HG02623 (cell line): ENCODE data around the gene NUDT9.
"Not testable (repeated sequence)": the region's sequence is repeated elsewhere in the genome, so short reads cannot be mapped to it uniquely, and the experiment has no call there.

ENCODE experiments used
- ATAC-seq: cut with Tn5 transposase; IDR thresholded peaks from one replicate; pipeline ENCODE4 v1.9.1; 2021; ENCODE audit warnings: moderate library complexity; ENCODE audit not compliant: unreplicated experiment

NUDT9 gene

GRCh38 chr4:87422104-87423052, at the start of gene NUDT9:
TSS of gene NUDT9 (plus strand) at chr4:87422573. CDS start at chr4:87422906, 333 bp downstream.
- ATAC-seq: peak; percentile 86

- peak; percentile 52 for ATAC-seq
These were observed 46.6 kb upstream of the NUDT9 start for GRCh38 chr4:87375719-87376291.

GRCh38 chr4:87377816-87378215, 44.6 kb upstream of the NUDT9 start:
- ATAC-seq: no peak

GRCh38 chr4:87382116-87382515, 40.3 kb upstream of the NUDT9 start:
- ATAC-seq: no peak

DNA sequence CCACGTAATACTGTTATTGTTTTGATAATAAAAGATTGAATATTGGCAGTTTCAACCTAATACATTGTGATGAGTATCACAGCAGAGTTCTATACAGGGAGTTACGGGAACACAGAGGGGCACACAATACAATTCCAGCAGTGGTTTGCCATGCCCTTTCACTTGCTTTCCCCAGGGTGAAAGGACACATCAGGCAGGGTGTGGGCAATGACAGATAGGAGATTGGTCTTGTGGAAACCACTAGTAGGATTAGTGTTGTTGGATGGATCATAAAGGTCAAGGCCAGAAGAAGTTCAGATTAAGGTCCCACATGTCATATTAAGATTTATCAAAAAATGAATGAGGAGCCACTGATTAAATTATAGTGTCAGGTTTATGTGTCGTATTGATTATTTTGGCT, 39.4 kb upstream of the NUDT9 start:
- ATAC-seq: no peak

DNA sequence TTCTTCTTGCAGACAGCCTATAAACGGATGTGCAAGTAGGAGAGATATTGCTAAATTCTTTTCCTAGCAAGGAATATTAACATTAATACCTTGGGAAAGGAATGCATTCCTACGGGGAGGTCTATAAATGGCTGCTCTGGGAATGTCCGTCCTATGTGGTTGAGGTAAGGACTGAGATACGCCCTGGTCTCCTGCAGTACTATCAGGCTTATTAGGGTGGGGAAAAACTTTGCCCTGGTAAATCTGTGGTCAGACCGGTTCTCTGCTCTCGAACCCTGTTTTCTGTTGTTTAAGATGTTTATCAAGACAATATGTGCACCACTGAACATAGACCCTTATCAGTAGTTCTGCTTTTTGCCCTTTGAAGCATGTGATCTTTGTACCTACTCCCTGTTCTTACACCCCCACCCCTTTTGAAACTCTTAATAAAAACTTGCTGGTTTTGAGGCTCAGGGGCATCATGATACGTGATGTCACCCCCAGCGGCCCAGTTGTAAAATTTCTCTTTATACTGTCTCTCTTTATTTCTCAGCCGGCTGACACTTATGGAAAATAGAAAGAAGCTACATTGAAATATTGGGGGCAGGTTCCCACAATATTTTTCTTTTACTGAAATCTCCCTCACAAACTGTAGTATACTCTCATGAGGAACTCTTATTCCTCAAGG, 37.8 kb upstream of the NUDT9 start:
- ATAC-seq: not testable (repeated sequence)

GRCh38 chr4:87387237-87387636, 35.1 kb upstream of the NUDT9 start:
- ATAC-seq: no peak

DNA sequence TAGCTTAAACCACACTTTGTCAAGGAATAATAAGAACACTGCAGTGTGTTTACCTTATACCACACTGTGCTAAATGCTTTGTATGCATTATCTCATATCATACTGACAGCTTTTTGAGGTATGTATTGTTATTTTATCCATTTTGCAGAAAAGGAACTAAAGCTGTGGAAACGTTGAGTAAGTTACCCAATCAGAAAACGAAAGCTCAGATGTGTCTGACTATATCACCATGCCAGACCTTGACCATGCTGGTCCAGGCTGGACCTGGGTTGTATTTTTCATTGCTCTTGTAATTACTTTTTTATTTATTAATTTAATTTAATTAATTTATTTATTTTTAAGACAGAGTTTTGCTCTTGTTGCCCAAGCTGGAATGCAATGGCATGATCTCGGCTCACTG, 33.5 kb upstream of the NUDT9 start:
- ATAC-seq: no peak

- not testable (repeated sequence) for ATAC-seq
These were observed 32.3 kb upstream of the NUDT9 start for GRCh38 chr4:87390055-87390454.

- no peak for ATAC-seq
These were observed 31.9 kb upstream of the NUDT9 start for GRCh38 chr4:87390551-87390890.

- peak; percentile 99 for ATAC-seq
These were observed 31.3 kb upstream of the NUDT9 start, which contains the start of gene HSD17B11 for GRCh38 chr4:87390891-87391575. TSS of gene HSD17B11 (minus strand) at chr4:87391188. CDS start at chr4:87391070, 118 bp downstream.

- no peak for ATAC-seq
These were observed 30.8 kb upstream of the NUDT9 start for GRCh38 chr4:87391576-87392054.

- ATAC-seq: no peak
These were observed 30.2 kb upstream of the NUDT9 start for GRCh38 chr4:87392183-87392582.

- ATAC-seq: not testable (repeated sequence)
These were observed 27.3 kb upstream of the NUDT9 start for GRCh38 chr4:87395073-87395472.

DNA sequence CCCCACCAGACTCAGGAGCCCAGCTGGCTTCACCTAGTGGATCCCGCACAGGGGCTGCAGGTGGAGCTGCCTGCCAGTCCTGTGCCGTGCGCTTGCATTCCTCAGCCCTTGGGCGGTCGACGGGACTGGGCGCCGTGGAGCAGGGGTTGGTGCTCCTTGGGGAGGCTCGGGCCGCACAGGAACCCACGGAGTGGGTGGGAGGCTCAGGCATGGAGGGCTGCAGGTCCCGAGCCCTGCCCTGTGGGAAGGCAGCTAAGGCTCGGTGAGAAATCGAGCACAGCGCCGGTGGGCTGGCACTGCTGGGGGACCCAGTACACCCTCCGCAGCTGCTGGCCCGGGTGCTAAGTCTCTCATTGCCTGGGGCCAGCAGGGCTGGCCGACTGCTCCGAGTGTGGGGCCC, 26.5 kb upstream of the NUDT9 start:
- ATAC-seq: not testable (repeated sequence)

DNA sequence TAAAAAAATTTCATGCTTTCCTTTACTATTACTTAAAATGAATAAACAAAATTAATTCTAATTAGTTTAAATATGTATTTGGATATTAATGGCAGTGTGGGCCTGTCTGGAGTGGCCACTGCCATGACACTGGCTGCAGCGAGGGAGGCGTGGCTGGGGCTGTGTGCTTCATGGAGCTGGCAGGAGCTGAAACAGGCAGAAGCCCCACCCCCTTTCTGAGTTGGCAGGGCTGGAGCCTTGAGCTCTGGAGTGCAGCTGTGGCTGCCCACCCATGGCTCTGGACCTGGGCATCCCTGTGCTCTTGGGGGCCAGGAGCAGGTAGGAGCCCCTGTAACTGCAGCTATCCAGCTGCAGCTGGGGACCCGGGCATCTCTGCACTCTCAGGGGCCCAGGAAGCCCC, 23.2 kb upstream of the NUDT9 start:
- no peak for ATAC-seq

DNA sequence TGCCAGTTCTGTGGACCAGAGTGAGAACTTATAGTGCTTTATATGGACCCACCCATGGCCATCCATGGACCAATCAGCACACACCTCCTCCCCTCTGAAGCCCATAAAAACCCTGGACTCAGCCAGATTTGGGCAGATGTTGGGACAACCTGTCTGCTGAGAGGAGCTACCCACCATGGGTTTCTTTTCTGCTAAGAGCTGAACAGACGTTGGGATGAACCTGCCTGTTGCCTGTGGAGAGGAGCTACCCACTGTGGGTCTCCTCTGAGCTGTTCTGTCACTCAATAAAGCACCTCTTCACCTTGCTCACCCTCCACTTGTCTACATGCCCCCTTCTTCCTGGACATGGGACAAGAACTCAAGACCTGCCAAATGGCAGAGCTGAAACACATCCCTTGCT, 22.4 kb upstream of the NUDT9 start:
- ATAC-seq: no peak

DNA sequence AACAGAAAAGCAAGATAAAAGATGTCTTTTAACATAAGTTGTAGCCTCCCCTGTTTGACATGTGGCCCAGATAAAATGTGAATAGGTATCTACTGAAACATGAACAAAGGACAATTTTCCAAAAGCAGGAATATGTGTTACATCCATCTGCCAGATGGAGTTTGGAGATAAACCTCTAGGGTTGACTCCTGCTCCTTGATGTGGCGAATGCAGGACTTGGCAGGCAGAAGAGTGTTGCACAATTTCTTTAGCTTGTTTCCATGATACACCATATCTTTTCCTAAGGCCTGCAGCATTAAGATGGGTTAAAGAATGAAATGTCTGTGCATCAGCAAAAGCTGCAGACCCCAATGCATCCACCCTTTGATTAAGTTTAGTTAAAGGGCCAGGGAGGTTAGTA, 18.6 kb upstream of the NUDT9 start:
- ATAC-seq: not testable (repeated sequence)

- ATAC-seq: no peak
These were observed 17.1 kb upstream of the NUDT9 start for GRCh38 chr4:87405211-87405820.

- ATAC-seq: peak; percentile 58
These were observed 15.9 kb upstream of the NUDT9 start for GRCh38 chr4:87406462-87406861.

- not testable (repeated sequence) for ATAC-seq
These were observed 15.5 kb upstream of the NUDT9 start for GRCh38 chr4:87406902-87407301.
